NCI-H345 treated with DMSO at 0.1 percent for 48 hours (cell line): ENCODE results near the gene PCDHA2.
"Not testable (repeated sequence)": the region's sequence is repeated elsewhere in the genome, so short reads cannot be mapped to it uniquely, and the experiment has no call there.

Experiments
- DNase-seq: peaks from one replicate; lab custom pipeline; 2025; ENCODE audit not compliant: unreplicated experiment; lab: John Stamatoyannopoulos, UW

PCDHA2 gene

GRCh38 chr5:140794595-140795258 is at the start of gene PCDHA2:
Gene PCDHA2 (plus strand): TSS chr5:140794852.
- DNase-seq = no peak

- no peak for DNase-seq
These were observed 41.1 kb upstream of the PCDHA2 start for GRCh38 chr5:140753561-140753960.

- DNase-seq = no peak
These were observed 30.3 kb upstream of the PCDHA2 start for GRCh38 chr5:140764177-140764973.

GRCh38 chr5:140767444-140767843 is 27.2 kb upstream of the PCDHA2 start:
- no peak for DNase-seq

- no peak for DNase-seq
These were observed 14.1 kb upstream of the PCDHA2 start for GRCh38 chr5:140780512-140780911.

- no peak for DNase-seq
These were observed 8.6 kb upstream of the PCDHA2 start, which contains the start of gene PCDHA1 for GRCh38 chr5:140785905-140786686. Gene PCDHA1 (plus strand): TSS chr5:140786140.

GRCh38 chr5:140787422-140787821 is 7.2 kb upstream of the PCDHA2 start:
- not testable (repeated sequence) for DNase-seq

GRCh38 chr5:140787849-140788504 is 6.7 kb upstream of the PCDHA2 start:
- DNase-seq = not testable (repeated sequence)

GRCh38 chr5:140791089-140791488 is 3.6 kb upstream of the PCDHA2 start:
- DNase-seq = no peak

- no peak for DNase-seq
These were observed 598 bp downstream of the PCDHA2 start for GRCh38 chr5:140795259-140795641.

GRCh38 chr5:140796072-140796717 is 1.5 kb downstream of the PCDHA2 start:
- DNase-seq = not testable (repeated sequence)

GRCh38 chr5:140796718-140797095 is 2.1 kb downstream of the PCDHA2 start:
- no peak for DNase-seq

GRCh38 chr5:140800816-140801493 is 6.3 kb downstream of the PCDHA2 start, which contains the start of gene PCDHA3:
Gene PCDHA3 (plus strand): TSS chr5:140801057.
- DNase-seq = no peak

GRCh38 chr5:140801494-140801841 is 6.8 kb downstream of the PCDHA2 start:
- DNase-seq = no peak

GRCh38 chr5:140802381-140802780 is 7.7 kb downstream of the PCDHA2 start:
- DNase-seq = not testable (repeated sequence)

- DNase-seq = no peak
These were observed 8.2 kb downstream of the PCDHA2 start for GRCh38 chr5:140802781-140803271.

GRCh38 chr5:140806834-140807775 is 12.5 kb downstream of the PCDHA2 start, which contains the start of gene PCDHA4:
Gene PCDHA4 (plus strand): TSS chr5:140807068.
- DNase-seq = no peak

GRCh38 chr5:140808241-140808888 is 13.7 kb downstream of the PCDHA2 start:
- DNase-seq = not testable (repeated sequence)
